WTC11 (cell line): Measurements from ENCODE around the gene EGR4. TPM values are rescaled to one million over a fixed set of nuclear protein-coding genes. Genes with fewer than 3 reads are reported as not detected.

Source experiments
- CREB1 ChIP-seq: sonication (generic); formaldehyde crosslinking; IDR thresholded peaks from 2 replicates; pipeline ENCODE4 v1.8.0; 2023; ENCODE audit warnings: mild to moderate bottlenecking, missing genetic modification reagents
- CREM ChIP-seq: sonication (generic); formaldehyde crosslinking; IDR thresholded peaks from 2 replicates; pipeline ENCODE4 v1.8.1; 2022; ENCODE audit warnings: mild to moderate bottlenecking, missing genetic modification reagents, moderate library complexity
- CTCF ChIP-seq: fragments of 200-600 bp; IDR thresholded peaks from 2 replicates; pipeline ENCODE4 v1.8.0; 2022; ENCODE audit warnings: antibody characterized with exemption
- FOXJ3 ChIP-seq: sonication (generic); formaldehyde crosslinking; IDR thresholded peaks from 2 replicates; pipeline ENCODE4 v1.9.0; 2021; ENCODE audit warnings: missing genetic modification reagents, mild to moderate bottlenecking, borderline replicate concordance
- FOXP1 ChIP-seq: sonication (generic); formaldehyde crosslinking; IDR thresholded peaks from 2 replicates; pipeline ENCODE4 v1.8.0; 2022; ENCODE audit warnings: missing genetic modification reagents, mild to moderate bottlenecking, moderate library complexity, borderline replicate concordance
- IRF2 ChIP-seq: sonication (generic); formaldehyde crosslinking; IDR thresholded peaks from 2 replicates; pipeline ENCODE4 v1.8.0; 2022; ENCODE audit warnings: low read depth, missing genetic modification reagents, borderline replicate concordance
- MLX ChIP-seq: sonication (generic); formaldehyde crosslinking; IDR thresholded peaks from 2 replicates; pipeline ENCODE4 v1.8.1; 2023; ENCODE audit warnings: mild to moderate bottlenecking, missing genetic modification reagents, moderate library complexity
- MYBL2 ChIP-seq: sonication (generic); formaldehyde crosslinking; IDR thresholded peaks from 2 replicates; pipeline ENCODE4 v1.8.1; 2023; ENCODE audit warnings: mild to moderate bottlenecking, moderate library complexity, missing genetic modification reagents
- OVOL2 ChIP-seq: fragments of 250-450 bp; sonication (Bioruptor Pico); IDR thresholded peaks from 2 replicates; pipeline ENCODE4 v1.9.0; 2021; ENCODE audit warnings: mild to moderate bottlenecking, borderline replicate concordance
- PRDM15 ChIP-seq: sonication (generic); formaldehyde crosslinking; IDR thresholded peaks from 2 replicates; pipeline ENCODE4 v1.8.0; 2022; ENCODE audit warnings: missing genetic modification reagents
- TCF7 ChIP-seq: sonication (generic); formaldehyde crosslinking; IDR thresholded peaks from 2 replicates; pipeline ENCODE4 v1.8.0; 2022; ENCODE audit warnings: mild to moderate bottlenecking, low read depth, missing genetic modification reagents, moderate library complexity
- USF2 ChIP-seq: sonication (generic); formaldehyde crosslinking; IDR thresholded peaks from 2 replicates; pipeline ENCODE4 v1.8.1; 2023; ENCODE audit warnings: mild to moderate bottlenecking, missing genetic modification reagents, moderate library complexity
- ZBTB21 ChIP-seq: sonication (generic); formaldehyde crosslinking; IDR thresholded peaks from 2 replicates; pipeline ENCODE4 v1.8.1; 2023; ENCODE audit warnings: mild to moderate bottlenecking, missing genetic modification reagents, borderline replicate concordance
- total RNA-seq: library from RNA; stranded (reverse); gene quantifications from 3 replicates; pipeline ENCODE4 v1.2.3, GENCODE V29; 2021
- TF ChIP-seq, protein P1 (sequence below): sonication (generic); formaldehyde crosslinking; IDR thresholded peaks from 2 replicates; pipeline ENCODE4 v1.8.0; 2023; ENCODE audit warnings: missing genetic modification reagents, mild to moderate bottlenecking, borderline replicate concordance

The EGR4 gene
- total RNA-seq, 1 experiment from 2014 or later: 0.13 TPM

GRCh38 chr2:73252238-73253027 is 40.9 kb downstream of the EGR4 start (continued):
- TF ChIP-seq PRDM15 (CRISPR knock-in tag) (no peak), FOXJ3 (no peak), CREB1 (no peak), MYBL2 (CRISPR knock-in tag) (no peak), OVOL2 (CRISPR knock-in tag) (no peak), MLX (CRISPR knock-in tag) (no peak), ZBTB21 (no peak), TCF7 (no peak), USF2 (CRISPR knock-in tag) (no peak), IRF2 (no peak), CTCF (no peak), FOXP1 (CRISPR knock-in tag) (no peak), CREM (no peak)
- TF ChIP-seq, protein P1, sequence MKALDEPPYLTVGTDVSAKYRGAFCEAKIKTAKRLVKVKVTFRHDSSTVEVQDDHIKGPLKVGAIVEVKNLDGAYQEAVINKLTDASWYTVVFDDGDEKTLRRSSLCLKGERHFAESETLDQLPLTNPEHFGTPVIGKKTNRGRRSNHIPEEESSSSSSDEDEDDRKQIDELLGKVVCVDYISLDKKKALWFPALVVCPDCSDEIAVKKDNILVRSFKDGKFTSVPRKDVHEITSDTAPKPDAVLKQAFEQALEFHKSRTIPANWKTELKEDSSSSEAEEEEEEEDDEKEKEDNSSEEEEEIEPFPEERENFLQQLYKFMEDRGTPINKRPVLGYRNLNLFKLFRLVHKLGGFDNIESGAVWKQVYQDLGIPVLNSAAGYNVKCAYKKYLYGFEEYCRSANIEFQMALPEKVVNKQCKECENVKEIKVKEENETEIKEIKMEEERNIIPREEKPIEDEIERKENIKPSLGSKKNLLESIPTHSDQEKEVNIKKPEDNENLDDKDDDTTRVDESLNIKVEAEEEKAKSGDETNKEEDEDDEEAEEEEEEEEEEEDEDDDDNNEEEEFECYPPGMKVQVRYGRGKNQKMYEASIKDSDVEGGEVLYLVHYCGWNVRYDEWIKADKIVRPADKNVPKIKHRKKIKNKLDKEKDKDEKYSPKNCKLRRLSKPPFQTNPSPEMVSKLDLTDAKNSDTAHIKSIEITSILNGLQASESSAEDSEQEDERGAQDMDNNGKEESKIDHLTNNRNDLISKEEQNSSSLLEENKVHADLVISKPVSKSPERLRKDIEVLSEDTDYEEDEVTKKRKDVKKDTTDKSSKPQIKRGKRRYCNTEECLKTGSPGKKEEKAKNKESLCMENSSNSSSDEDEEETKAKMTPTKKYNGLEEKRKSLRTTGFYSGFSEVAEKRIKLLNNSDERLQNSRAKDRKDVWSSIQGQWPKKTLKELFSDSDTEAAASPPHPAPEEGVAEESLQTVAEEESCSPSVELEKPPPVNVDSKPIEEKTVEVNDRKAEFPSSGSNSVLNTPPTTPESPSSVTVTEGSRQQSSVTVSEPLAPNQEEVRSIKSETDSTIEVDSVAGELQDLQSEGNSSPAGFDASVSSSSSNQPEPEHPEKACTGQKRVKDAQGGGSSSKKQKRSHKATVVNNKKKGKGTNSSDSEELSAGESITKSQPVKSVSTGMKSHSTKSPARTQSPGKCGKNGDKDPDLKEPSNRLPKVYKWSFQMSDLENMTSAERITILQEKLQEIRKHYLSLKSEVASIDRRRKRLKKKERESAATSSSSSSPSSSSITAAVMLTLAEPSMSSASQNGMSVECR: no peak
